ENCODE results near the gene BSDC1. TPM values are rescaled to one million over a fixed set of nuclear protein-coding genes. Genes with fewer than 3 reads are reported as not detected.

The BSDC1 gene
- total and polyA plus RNA-seq, 2 of the 13 experiments (the other 11 are each of a cell fraction or from before 2014, with no cell fraction given) = 40.3 to 64.2 TPM

DNA sequence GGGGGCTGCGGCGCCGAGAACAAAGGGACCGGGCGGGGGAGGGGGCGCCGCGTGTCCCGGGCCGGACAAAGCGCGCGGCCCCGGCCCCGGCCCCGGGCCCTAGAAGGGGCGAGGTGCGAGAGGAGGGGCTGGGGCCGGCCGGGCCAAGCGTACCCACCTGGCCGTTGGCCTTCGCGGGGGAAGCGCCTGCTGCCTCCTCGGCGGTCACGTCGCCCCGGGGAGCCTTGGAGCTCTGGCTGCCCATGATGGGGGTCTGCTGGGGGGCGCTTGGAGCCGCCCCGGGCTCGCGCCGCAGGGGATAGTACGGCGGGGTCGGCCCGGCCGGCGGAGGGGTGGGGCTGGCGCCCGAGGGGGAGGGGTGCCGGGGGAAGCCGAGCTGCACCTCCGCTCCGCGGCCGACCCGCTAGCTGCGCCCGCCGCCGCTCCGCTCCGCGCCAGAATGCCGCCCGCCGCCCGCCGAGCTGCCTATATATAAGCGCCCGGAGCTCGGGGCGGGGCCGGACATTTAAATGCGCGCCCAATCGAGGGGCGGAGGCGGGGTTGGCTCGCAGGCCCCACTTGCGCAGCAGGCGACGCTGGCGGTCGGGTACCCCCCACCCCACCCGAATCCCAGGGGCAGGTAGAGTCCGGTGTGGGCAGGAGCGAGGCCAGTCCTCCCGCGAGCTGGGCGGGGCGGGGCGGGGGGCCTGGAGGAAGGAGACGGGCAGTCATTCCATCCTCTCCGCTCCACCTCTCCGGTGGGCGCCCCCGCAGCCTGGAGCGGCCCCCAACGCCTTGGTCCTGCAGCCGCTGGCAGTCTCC, 58.3 kb downstream of the BSDC1 start, which contains the start of gene MARCKSL1 (continued):
- TF ChIP-seq AGO1 (IDR thresholded peaks at IDR 0.05; ENCODE audit: low read depth, low read length, poor library complexity, severe bottlenecking) = no peak
- TF ChIP-seq ZNF768 (CRISPR knock-in tag; IDR thresholded peaks at IDR 0.05) = peak; percentile 49; the same call in 1 of the 2 replicates
- peak; percentile 24; the same call in 1 of the 2 replicates for TF ChIP-seq ZNF121 (CRISPR knock-in tag; IDR thresholded peaks at IDR 0.05)
- TF ChIP-seq MTF2 (CRISPR knock-in tag; IDR thresholded peaks at IDR 0.05; ENCODE audit: borderline replicate concordance) = 0 out of 2 replicates have a peak, but pooled peaks have one; percentile 71
- TF ChIP-seq PRDM4 (CRISPR knock-in tag; IDR thresholded peaks at IDR 0.05; ENCODE audit: borderline replicate concordance) = no peak
- TF ChIP-seq, protein P1, sequence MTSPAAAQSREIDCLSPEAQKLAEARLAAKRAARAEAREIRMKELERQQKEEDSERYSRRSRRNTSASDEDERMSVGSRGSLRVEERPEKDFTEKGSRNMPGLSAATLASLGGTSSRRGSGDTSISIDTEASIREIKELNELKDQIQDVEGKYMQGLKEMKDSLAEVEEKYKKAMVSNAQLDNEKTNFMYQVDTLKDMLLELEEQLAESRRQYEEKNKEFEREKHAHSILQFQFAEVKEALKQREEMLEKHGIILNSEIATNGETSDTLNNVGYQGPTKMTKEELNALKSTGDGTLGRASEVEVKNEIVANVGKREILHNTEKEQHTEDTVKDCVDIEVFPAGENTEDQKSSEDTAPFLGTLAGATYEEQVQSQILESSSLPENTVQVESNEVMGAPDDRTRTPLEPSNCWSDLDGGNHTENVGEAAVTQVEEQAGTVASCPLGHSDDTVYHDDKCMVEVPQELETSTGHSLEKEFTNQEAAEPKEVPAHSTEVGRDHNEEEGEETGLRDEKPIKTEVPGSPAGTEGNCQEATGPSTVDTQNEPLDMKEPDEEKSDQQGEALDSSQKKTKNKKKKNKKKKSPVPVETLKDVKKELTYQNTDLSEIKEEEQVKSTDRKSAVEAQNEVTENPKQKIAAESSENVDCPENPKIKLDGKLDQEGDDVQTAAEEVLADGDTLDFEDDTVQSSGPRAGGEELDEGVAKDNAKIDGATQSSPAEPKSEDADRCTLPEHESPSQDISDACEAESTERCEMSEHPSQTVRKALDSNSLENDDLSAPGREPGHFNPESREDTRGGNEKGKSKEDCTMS (CRISPR knock-in tag; conservative IDR thresholded peaks at IDR 0.05) = no peak
- TF ChIP-seq SP2 (CRISPR knock-in tag; IDR thresholded peaks at IDR 0.05) = no peak
- 0 out of 2 replicates have a peak, but pooled peaks have one; percentile 55 for TF ChIP-seq ZBTB43 (CRISPR knock-in tag; conservative IDR thresholded peaks at IDR 0.05)
- no peak; the same call in 1 of the 2 replicates for TF ChIP-seq IRF9 (CRISPR knock-in tag; IDR thresholded peaks at IDR 0.05; ENCODE audit: borderline replicate concordance)
- TF ChIP-seq RXRB (CRISPR knock-in tag; IDR thresholded peaks at IDR 0.05; ENCODE audit: borderline replicate concordance) = peak; percentile 22; the same call in 1 of the 2 replicates
- TF ChIP-seq, protein P2, sequence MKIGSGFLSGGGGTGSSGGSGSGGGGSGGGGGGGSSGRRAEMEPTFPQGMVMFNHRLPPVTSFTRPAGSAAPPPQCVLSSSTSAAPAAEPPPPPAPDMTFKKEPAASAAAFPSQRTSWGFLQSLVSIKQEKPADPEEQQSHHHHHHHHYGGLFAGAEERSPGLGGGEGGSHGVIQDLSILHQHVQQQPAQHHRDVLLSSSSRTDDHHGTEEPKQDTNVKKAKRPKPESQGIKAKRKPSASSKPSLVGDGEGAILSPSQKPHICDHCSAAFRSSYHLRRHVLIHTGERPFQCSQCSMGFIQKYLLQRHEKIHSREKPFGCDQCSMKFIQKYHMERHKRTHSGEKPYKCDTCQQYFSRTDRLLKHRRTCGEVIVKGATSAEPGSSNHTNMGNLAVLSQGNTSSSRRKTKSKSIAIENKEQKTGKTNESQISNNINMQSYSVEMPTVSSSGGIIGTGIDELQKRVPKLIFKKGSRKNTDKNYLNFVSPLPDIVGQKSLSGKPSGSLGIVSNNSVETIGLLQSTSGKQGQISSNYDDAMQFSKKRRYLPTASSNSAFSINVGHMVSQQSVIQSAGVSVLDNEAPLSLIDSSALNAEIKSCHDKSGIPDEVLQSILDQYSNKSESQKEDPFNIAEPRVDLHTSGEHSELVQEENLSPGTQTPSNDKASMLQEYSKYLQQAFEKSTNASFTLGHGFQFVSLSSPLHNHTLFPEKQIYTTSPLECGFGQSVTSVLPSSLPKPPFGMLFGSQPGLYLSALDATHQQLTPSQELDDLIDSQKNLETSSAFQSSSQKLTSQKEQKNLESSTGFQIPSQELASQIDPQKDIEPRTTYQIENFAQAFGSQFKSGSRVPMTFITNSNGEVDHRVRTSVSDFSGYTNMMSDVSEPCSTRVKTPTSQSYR (CRISPR knock-in tag; IDR thresholded peaks at IDR 0.05; ENCODE audit: borderline replicate concordance) = peak; percentile 41; the same call in 1 of the 2 replicates
- TF ChIP-seq, protein P3, sequence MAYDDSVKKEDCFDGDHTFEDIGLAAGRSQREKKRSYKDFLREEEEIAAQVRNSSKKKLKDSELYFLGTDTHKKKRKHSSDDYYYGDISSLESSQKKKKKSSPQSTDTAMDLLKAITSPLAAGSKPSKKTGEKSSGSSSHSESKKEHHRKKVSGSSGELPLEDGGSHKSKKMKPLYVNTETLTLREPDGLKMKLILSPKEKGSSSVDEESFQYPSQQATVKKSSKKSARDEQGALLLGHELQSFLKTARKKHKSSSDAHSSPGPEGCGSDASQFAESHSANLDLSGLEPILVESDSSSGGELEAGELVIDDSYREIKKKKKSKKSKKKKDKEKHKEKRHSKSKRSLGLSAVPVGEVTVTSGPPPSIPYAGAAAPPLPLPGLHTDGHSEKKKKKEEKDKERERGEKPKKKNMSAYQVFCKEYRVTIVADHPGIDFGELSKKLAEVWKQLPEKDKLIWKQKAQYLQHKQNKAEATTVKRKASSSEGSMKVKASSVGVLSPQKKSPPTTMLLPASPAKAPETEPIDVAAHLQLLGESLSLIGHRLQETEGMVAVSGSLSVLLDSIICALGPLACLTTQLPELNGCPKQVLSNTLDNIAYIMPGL (CRISPR knock-in tag; IDR thresholded peaks at IDR 0.05; ENCODE audit: borderline replicate concordance in 1 of 2, low read depth in 1 of 2) = peak in 1 of 2 experiments; percentile 54; a peak in 1 of 4 replicates

All from HepG2 (cell line).